Endothelial cell of umbilical vein (primary cell): ENCODE results near the gene SEZ6. TPM values are rescaled to one million over a fixed set of nuclear protein-coding genes. Genes with fewer than 3 reads are reported as not detected.

Source experiments
- BruUV-seq: library from RNA; stranded (reverse); fragments of 400-500 nt; replicated peaks from 2 replicates; lab custom pipeline; 2021; lab: Mats Ljungman, UMichigan
- CTCF ChIA-PET: fragments of 300-600, 350-600 bp; sonication (Branson Sonifier 250); formaldehyde crosslinking; loops from one replicate; lab custom pipeline; 2021; ENCODE audit warnings: antibody characterized with exemption, inconsistent platforms; lab: Charles Lee
- POLR2A ChIA-PET: fragments of 300-600, 350-600 bp; sonication (Branson Sonifier 250); formaldehyde crosslinking; loops from one replicate; lab custom pipeline; 2021; ENCODE audit warnings: antibody characterized with exemption, inconsistent platforms; lab: Charles Lee
- DNase-seq: peaks from one replicate; pipeline ENCODE4 v3.0.0-alpha.2; 2011; ENCODE audit warnings: low read depth, low spot score
- FAIRE-seq: peaks from 2 replicates; lab custom pipeline; 2011; peaks lifted over from hg19 to GRCh38; lab: Jason Lieb, UNC
- H2AFZ ChIP-seq: 2 replicates; pipeline ENCODE4 v1.6.0; 2012; ENCODE audit warnings: low read depth, low read length, control low read depth, inconsistent platforms
- H3K27ac ChIP-seq: 2 replicates; pipeline ENCODE4 v1.5.1; 2011; ENCODE audit warnings: low read depth, mild to moderate bottlenecking, control low read depth, low read length, moderate library complexity; ENCODE audit not compliant: insufficient read depth
- H3K27me3 ChIP-seq, 2 experiments: 2 replicates each; pipeline versions ENCODE4 v1.6.0 to v1.6.1; 2011; ENCODE audit warnings: low read length in 2 of 2, mixed read lengths in 1 of 2; ENCODE audit not compliant: control insufficient read depth in 2 of 2, insufficient read depth in 2 of 2
- H3K36me3 ChIP-seq, 2 experiments: 2 replicates in 1 of 2; 3 replicates in 1 of 2; pipeline ENCODE4 v1.5.1; 2011; ENCODE audit warnings: low read length in 2 of 2, mild to moderate bottlenecking in 1 of 2, moderate library complexity in 1 of 2; ENCODE audit not compliant: control insufficient read depth in 2 of 2, insufficient read depth in 2 of 2; ENCODE audit errors: extremely low read depth in 1 of 2
- H3K4me1 ChIP-seq: 3 replicates; pipeline ENCODE4 v1.5.1; 2011; ENCODE audit warnings: mild to moderate bottlenecking, low read length; ENCODE audit not compliant: control insufficient read depth, insufficient read depth; ENCODE audit errors: extremely low read depth
- H3K4me2 ChIP-seq: 2 replicates; pipeline ENCODE4 v1.6.1; 2011; ENCODE audit warnings: low read length, control low read depth, mixed read lengths; ENCODE audit not compliant: insufficient read depth
- H3K4me3 ChIP-seq, 3 experiments: fragments of 200-600 bp in 1 of 3; sonication (generic), shearing (Covaris generic) in 1 of 3; replicated peaks in 1 of 3; 2 replicates each; pipeline ENCODE4 v1.5.1; 2011 to 2016; ENCODE audit warnings: control low read depth in 3 of 3, low read length in 3 of 3, mild to moderate bottlenecking in 2 of 3, inconsistent platforms in 1 of 3, low read depth in 1 of 3, moderate library complexity in 1 of 3; ENCODE audit not compliant: insufficient read depth in 1 of 3
- H3K79me2 ChIP-seq: 2 replicates; pipeline ENCODE4 v1.6.0; 2012; ENCODE audit warnings: low read length, inconsistent platforms; ENCODE audit not compliant: control insufficient read depth, insufficient read depth
- H3K9ac ChIP-seq: replicated peaks from 2 replicates; pipeline ENCODE3; 2011; ENCODE audit warnings: low read length, control low read depth; ENCODE audit not compliant: insufficient read depth; ENCODE audit errors: extremely low read depth
- H3K9me1 ChIP-seq: replicated peaks from 3 replicates; pipeline ENCODE4 v1.6.0; 2011; ENCODE audit warnings: mild to moderate bottlenecking, low read length; ENCODE audit not compliant: control insufficient read depth, insufficient read depth; ENCODE audit errors: extremely low read depth
- H3K9me3 ChIP-seq: replicated peaks from 2 replicates; pipeline ENCODE4 v1.5.1; 2012; ENCODE audit warnings: low read length, inconsistent platforms; ENCODE audit not compliant: control insufficient read depth, insufficient read depth
- H4K20me1 ChIP-seq: replicated peaks from 2 replicates; pipeline ENCODE3; 2011; ENCODE audit warnings: mild to moderate bottlenecking, low read length; ENCODE audit not compliant: control insufficient read depth, insufficient read depth; ENCODE audit errors: extremely low read depth
- CTCF ChIP-seq, 2 donors: IDR thresholded peaks; 1 replicate in 1 of 2; 2 replicates in 1 of 2; pipeline ENCODE4 v1.5.1; 2011; ENCODE audit warnings: low read length in 2 of 2, mild to moderate bottlenecking in 2 of 2, moderate library complexity in 2 of 2, control low read depth in 1 of 2, inconsistent platforms in 1 of 2, low read depth in 1 of 2; ENCODE audit not compliant: insufficient read depth in 1 of 2; ENCODE audit errors: extremely low read depth in 1 of 2
- EZH2 ChIP-seq: IDR thresholded peaks from 2 replicates; pipeline ENCODE4 v1.6.1; 2012; ENCODE audit warnings: borderline replicate concordance, low read depth, mild to moderate bottlenecking, moderate library complexity, low read length, inconsistent platforms; ENCODE audit not compliant: severe bottlenecking
- FOS ChIP-seq: IDR thresholded peaks from 2 replicates; pipeline ENCODE4 v1.6.1; 2011; ENCODE audit warnings: mild to moderate bottlenecking, low read length, moderate library complexity, borderline replicate concordance; ENCODE audit not compliant: insufficient read depth
- JUN ChIP-seq: IDR thresholded peaks from 2 replicates; pipeline ENCODE4 v1.6.1; 2011; ENCODE audit warnings: borderline replicate concordance, low read depth; ENCODE audit not compliant: insufficient read length, insufficient read depth
- MYC ChIP-seq: IDR thresholded peaks from one replicate; pipeline ENCODE4 v1.6.1; 2011; ENCODE audit warnings: mild to moderate bottlenecking, low read depth, low read length
- POLR2A ChIP-seq: IDR thresholded peaks from 2 replicates; pipeline ENCODE4 v1.6.1; 2012; ENCODE audit warnings: low read depth, mild to moderate bottlenecking, control low read depth, low read length
- POLR2AphosphoS5 ChIP-seq: IDR thresholded peaks from 2 replicates; pipeline ENCODE4 v1.6.1; 2012; ENCODE audit warnings: low read depth, mild to moderate bottlenecking, control low read depth, low read length, moderate library complexity; ENCODE audit not compliant: insufficient read depth
- dilution Hi-C: fragments of 300-500 bp; cut with MboI; formaldehyde crosslinking; loops from one replicate; pipeline ENCODE4 v1.15.0; 2019; ENCODE audit warnings: low sequenced_read_pairs; ENCODE audit not compliant: extremely low pct_ligation_motif_present
- intact Hi-C: fragments of 100-400 bp; cut with micrococcal nuclease; formaldehyde crosslinking; loops from one replicate; pipeline ENCODE4 v1.10.0; 2022
- polyA plus RNA-seq, 4 experiments: library from polyadenylated mRNA; depleted of rRNA in 3 of 4; stranded (reverse) in 3 of 4; unstranded in 1 of 4; fragments of >200 nt; gene quantifications; 2 replicates each; pipeline versions ENCODE4 v1.2.1 to v1.2.3, GENCODE V29; 2011 to 2012; ENCODE audit warnings: missing spikeins in 1 of 4
- total RNA-seq: library from RNA; stranded (reverse); gene quantifications from 2 replicates; pipeline ENCODE4 v1.2.3, GENCODE V29; 2021
- TF ChIP-seq, protein P1 (sequence below): IDR thresholded peaks from 2 replicates; pipeline ENCODE4 v1.6.1; 2011; ENCODE audit not compliant: insufficient read depth, insufficient read length

Gene SEZ6
- total and polyA plus RNA-seq, 2 donors (not counting 3 experiments of a cell fraction or from before 2014, with no cell fraction given) = not detected

GRCh38 chr17:28942925-28943324 lies 62.9 kb downstream of the SEZ6 start:
- DNase-seq (no peak), FAIRE-seq (peak; percentile 48)
- TF ChIP-seq POLR2A (no peak), EZH2 (no peak), JUN (no peak)
- dilution Hi-C loops (no loop called here), intact Hi-C loops (no loop called here)
- H3K79me2 ChIP-seq = peaks cover 82% of the 10 kb centered on the region
- peaks cover 6% of the 10 kb centered on the region for H4K20me1 ChIP-seq
- ChIA-PET POLR2A (no interaction called here), CTCF (no interaction called here)
- no peak overlapping the region for H3K4me3 ChIP-seq
- BruUV-seq = no TSS peak
- H2AFZ ChIP-seq = no peak overlapping the region
- H3K4me1 ChIP-seq = peaks cover 36% of the 10 kb centered on the region
- H3K36me3 ChIP-seq = no peaks in the 10 kb centered on the region
- H3K9me1 ChIP-seq = no peaks in the 10 kb centered on the region
- no peak overlapping the region for H3K9ac ChIP-seq
- no peak overlapping the region for H3K4me2 ChIP-seq
- no peak overlapping the region for H3K27ac ChIP-seq
- H3K27me3 ChIP-seq = no peaks in the 10 kb centered on the region
- no peaks in the 10 kb centered on the region for H3K9me3 ChIP-seq

- FAIRE-seq (peak; percentile 18), DNase-seq (no peak)
- TF ChIP-seq, protein P1, sequence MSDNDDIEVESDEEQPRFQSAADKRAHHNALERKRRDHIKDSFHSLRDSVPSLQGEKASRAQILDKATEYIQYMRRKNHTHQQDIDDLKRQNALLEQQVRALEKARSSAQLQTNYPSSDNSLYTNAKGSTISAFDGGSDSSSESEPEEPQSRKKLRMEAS = no peak
- TF ChIP-seq MYC = no peak
- TF ChIP-seq CTCF (IDR thresholded peaks at IDR 0.05; ENCODE audit: extremely low read depth in 1 of 2, insufficient read depth in 1 of 2, low read depth in 1 of 2, low read length in 2 of 2) = no peak
- no peak for TF ChIP-seq JUN
- TF ChIP-seq EZH2 = no peak
- TF ChIP-seq FOS = no peak
- no peak for TF ChIP-seq POLR2AphosphoS5
- H3K9me1 ChIP-seq = no peaks in the 10 kb centered on the region
- no peaks in the 10 kb centered on the region for H3K36me3 ChIP-seq
- H4K20me1 ChIP-seq = peaks cover 9% of the 10 kb centered on the region
- no peaks in the 10 kb centered on the region for H3K27me3 ChIP-seq
- H3K4me1 ChIP-seq = peaks cover 26% of the 10 kb centered on the region
- no peaks in the 10 kb centered on the region for H3K9me3 ChIP-seq
- H3K79me2 ChIP-seq = peaks cover 88% of the 10 kb centered on the region
- dilution Hi-C loops (no loop called here), intact Hi-C loops (no loop called here)
- H3K4me2 ChIP-seq = no peak overlapping the region
- no peak overlapping the region for H3K27ac ChIP-seq
- H3K9ac ChIP-seq = no peak overlapping the region
- ChIA-PET CTCF (interaction anchor here (0.8 to 1.6 kb wide), 5 partner anchors 12 to 177 kb away, joined by 3 to 5 read pairs (median 5); no protein-coding TSS in a partner anchor), POLR2A (interaction anchor here (1.4 kb wide), 1 partner anchor 9 kb away, joined by 5 read pairs; no protein-coding TSS in a partner anchor)
- no peak overlapping the region for H2AFZ ChIP-seq
- BruUV-seq = no TSS peak
- no peak overlapping the region for H3K4me3 ChIP-seq
These were observed 64.6 kb downstream of the SEZ6 start for GRCh38 chr17:28941251-28941650.
